Measurements from ENCODE around the gene GJC3.

GJC3 gene

DNA sequence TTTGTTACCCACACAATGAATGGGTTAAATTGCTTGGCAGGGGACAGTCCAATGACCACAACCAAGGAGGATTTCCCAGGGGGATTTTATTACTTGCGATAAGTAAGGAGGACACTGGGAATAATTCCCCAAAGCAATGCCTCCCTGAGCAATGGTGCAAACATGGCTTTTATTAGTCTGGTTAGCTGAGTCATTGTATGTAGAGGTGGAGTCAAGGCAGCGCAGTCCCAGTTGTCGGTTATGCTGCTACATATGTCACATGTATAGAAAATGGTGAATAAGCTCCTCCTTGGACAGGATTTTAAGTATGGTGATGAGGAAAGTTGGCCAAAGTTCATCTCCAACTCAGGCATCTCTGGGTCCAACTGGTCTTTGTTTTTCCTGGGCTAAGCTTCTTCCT is 6.2 kb downstream of the GJC3 start:
- no peak for TF ChIP-seq OSR1 (CRISPR knock-in tag; IDR thresholded peaks at IDR 0.05)
- TF ChIP-seq, protein P1, sequence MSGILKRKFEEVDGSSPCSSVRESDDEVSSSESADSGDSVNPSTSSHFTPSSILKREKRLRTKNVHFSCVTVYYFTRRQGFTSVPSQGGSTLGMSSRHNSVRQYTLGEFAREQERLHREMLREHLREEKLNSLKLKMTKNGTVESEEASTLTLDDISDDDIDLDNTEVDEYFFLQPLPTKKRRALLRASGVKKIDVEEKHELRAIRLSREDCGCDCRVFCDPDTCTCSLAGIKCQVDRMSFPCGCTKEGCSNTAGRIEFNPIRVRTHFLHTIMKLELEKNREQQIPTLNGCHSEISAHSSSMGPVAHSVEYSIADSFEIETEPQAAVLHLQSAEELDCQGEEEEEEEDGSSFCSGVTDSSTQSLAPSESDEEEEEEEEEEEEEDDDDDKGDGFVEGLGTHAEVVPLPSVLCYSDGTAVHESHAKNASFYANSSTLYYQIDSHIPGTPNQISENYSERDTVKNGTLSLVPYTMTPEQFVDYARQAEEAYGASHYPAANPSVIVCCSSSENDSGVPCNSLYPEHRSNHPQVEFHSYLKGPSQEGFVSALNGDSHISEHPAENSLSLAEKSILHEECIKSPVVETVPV (CRISPR knock-in tag; IDR thresholded peaks at IDR 0.05) = no peak
- no peak for TF ChIP-seq CSDC2 (CRISPR knock-in tag; IDR thresholded peaks at IDR 0.05)
- TF ChIP-seq ESRRG (CRISPR knock-in tag; IDR thresholded peaks at IDR 0.05) = no peak
- no peak for TF ChIP-seq ARNTL (CRISPR knock-in tag; IDR thresholded peaks at IDR 0.05; ENCODE audit: borderline replicate concordance, low read depth)
- TF ChIP-seq BACH2 (CRISPR knock-in tag; IDR thresholded peaks at IDR 0.05; ENCODE audit: borderline replicate concordance) = no peak
- TF ChIP-seq TCF4 (CRISPR knock-in tag; IDR thresholded peaks at IDR 0.05; ENCODE audit: borderline replicate concordance) = no peak
- TF ChIP-seq ZFP30 (CRISPR knock-in tag; IDR thresholded peaks at IDR 0.05) = no peak
- TF ChIP-seq, protein P2, sequence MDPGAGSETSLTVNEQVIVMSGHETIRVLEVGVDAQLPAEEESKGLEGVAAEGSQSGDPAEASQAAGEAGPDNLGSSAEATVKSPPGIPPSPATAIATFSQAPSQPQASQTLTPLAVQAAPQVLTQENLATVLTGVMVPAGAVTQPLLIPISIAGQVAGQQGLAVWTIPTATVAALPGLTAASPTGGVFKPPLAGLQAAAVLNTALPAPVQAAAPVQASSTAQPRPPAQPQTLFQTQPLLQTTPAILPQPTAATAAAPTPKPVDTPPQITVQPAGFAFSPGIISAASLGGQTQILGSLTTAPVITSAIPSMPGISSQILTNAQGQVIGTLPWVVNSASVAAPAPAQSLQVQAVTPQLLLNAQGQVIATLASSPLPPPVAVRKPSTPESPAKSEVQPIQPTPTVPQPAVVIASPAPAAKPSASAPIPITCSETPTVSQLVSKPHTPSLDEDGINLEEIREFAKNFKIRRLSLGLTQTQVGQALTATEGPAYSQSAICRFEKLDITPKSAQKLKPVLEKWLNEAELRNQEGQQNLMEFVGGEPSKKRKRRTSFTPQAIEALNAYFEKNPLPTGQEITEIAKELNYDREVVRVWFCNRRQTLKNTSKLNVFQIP (CRISPR knock-in tag; IDR thresholded peaks at IDR 0.05; ENCODE audit: borderline replicate concordance, low read depth) = no peak
- TF ChIP-seq RARB (CRISPR knock-in tag; IDR thresholded peaks at IDR 0.05) = no peak
- no peak for TF ChIP-seq PPARA (CRISPR knock-in tag; IDR thresholded peaks at IDR 0.05; ENCODE audit: borderline replicate concordance)
- no peak for TF ChIP-seq ZFP3 (CRISPR knock-in tag; IDR thresholded peaks at IDR 0.05)
- no peak for TF ChIP-seq ISL1 (CRISPR knock-in tag; IDR thresholded peaks at IDR 0.05)
- no peak for TF ChIP-seq GLIS3 (CRISPR knock-in tag; IDR thresholded peaks at IDR 0.05)
- TF ChIP-seq ZNF565 (CRISPR knock-in tag; conservative IDR thresholded peaks at IDR 0.05; ENCODE audit: low read depth) = no peak
- TF ChIP-seq, protein P3, sequence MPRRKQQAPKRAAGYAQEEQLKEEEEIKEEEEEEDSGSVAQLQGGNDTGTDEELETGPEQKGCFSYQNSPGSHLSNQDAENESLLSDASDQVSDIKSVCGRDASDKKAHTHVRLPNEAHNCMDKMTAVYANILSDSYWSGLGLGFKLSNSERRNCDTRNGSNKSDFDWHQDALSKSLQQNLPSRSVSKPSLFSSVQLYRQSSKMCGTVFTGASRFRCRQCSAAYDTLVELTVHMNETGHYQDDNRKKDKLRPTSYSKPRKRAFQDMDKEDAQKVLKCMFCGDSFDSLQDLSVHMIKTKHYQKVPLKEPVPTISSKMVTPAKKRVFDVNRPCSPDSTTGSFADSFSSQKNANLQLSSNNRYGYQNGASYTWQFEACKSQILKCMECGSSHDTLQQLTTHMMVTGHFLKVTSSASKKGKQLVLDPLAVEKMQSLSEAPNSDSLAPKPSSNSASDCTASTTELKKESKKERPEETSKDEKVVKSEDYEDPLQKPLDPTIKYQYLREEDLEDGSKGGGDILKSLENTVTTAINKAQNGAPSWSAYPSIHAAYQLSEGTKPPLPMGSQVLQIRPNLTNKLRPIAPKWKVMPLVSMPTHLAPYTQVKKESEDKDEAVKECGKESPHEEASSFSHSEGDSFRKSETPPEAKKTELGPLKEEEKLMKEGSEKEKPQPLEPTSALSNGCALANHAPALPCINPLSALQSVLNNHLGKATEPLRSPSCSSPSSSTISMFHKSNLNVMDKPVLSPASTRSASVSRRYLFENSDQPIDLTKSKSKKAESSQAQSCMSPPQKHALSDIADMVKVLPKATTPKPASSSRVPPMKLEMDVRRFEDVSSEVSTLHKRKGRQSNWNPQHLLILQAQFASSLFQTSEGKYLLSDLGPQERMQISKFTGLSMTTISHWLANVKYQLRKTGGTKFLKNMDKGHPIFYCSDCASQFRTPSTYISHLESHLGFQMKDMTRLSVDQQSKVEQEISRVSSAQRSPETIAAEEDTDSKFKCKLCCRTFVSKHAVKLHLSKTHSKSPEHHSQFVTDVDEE (CRISPR knock-in tag; IDR thresholded peaks at IDR 0.05) = no peak
- no peak for TF ChIP-seq SNAI2 (CRISPR knock-in tag; IDR thresholded peaks at IDR 0.05)
- no peak for ATAC-seq

DNA sequence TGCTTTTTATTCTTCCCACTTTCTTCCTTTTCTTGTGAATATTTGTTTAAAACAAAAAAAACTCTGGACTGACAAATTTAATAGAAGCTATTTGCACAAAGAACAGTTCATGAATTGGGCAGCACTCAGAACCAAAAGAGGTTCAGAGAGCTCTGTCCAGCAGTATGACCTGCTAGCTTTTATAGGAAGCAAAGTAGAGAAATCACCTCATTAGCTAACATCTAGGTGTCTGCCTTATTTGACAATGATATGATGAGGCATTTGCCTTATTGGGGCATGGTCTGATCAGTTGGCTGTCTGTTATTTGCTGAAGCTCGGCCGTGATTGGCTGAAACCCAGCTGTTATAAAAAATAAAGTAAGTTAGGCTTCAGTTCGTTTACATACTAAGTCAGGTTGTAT is 9.3 kb downstream of the GJC3 start:
- TF ChIP-seq, protein P2 (CRISPR knock-in tag; IDR thresholded peaks at IDR 0.05; ENCODE audit: borderline replicate concordance, low read depth) = no peak
- no peak for TF ChIP-seq ZC3H10 (CRISPR knock-in tag; IDR thresholded peaks at IDR 0.05)
- no peak for TF ChIP-seq ARNTL (CRISPR knock-in tag; IDR thresholded peaks at IDR 0.05; ENCODE audit: borderline replicate concordance, low read depth)
- no peak for TF ChIP-seq ZNF70 (CRISPR knock-in tag; IDR thresholded peaks at IDR 0.05)
- TF ChIP-seq, protein P1 (CRISPR knock-in tag; IDR thresholded peaks at IDR 0.05) = no peak
- TF ChIP-seq ISL1 (CRISPR knock-in tag; IDR thresholded peaks at IDR 0.05) = no peak
- no peak for TF ChIP-seq ZNF565 (CRISPR knock-in tag; conservative IDR thresholded peaks at IDR 0.05; ENCODE audit: low read depth)
- no peak for TF ChIP-seq CSDC2 (CRISPR knock-in tag; IDR thresholded peaks at IDR 0.05)

DNA sequence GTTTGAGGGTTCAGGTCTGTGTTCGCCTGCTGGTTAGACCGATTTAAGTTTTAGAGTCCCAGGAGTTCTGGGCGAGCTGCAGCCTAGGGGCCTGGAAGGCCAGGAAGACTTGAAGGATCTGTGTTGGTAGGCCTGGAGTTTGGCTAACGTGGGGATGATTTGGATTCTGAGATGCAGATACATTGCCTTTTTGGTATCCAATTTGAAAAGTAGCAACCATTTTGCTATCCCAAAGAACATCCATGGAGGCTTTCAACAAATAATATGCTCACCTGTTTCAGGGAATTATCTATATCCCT is 9.7 kb downstream of the GJC3 start:
- no peak for ATAC-seq
- TF ChIP-seq PPARA (CRISPR knock-in tag; IDR thresholded peaks at IDR 0.05; ENCODE audit: borderline replicate concordance) = no peak
- TF ChIP-seq, protein P4, sequence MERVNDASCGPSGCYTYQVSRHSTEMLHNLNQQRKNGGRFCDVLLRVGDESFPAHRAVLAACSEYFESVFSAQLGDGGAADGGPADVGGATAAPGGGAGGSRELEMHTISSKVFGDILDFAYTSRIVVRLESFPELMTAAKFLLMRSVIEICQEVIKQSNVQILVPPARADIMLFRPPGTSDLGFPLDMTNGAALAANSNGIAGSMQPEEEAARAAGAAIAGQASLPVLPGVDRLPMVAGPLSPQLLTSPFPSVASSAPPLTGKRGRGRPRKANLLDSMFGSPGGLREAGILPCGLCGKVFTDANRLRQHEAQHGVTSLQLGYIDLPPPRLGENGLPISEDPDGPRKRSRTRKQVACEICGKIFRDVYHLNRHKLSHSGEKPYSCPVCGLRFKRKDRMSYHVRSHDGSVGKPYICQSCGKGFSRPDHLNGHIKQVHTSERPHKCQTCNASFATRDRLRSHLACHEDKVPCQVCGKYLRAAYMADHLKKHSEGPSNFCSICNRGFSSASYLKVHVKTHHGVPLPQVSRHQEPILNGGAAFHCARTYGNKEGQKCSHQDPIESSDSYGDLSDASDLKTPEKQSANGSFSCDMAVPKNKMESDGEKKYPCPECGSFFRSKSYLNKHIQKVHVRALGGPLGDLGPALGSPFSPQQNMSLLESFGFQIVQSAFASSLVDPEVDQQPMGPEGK (CRISPR knock-in tag; IDR thresholded peaks at IDR 0.05; ENCODE audit: borderline replicate concordance) = no peak
- no peak for TF ChIP-seq ZNF565 (CRISPR knock-in tag; conservative IDR thresholded peaks at IDR 0.05; ENCODE audit: low read depth)
- no peak for TF ChIP-seq ZNF70 (CRISPR knock-in tag; IDR thresholded peaks at IDR 0.05)
- TF ChIP-seq ZFP30 (CRISPR knock-in tag; IDR thresholded peaks at IDR 0.05) = no peak

More for the DNA sequence above, 9.3 kb downstream of the GJC3 start:
- no peak for ATAC-seq

Data from SK-N-SH treated with all-trans-retinoic acid at 6 μM for 48 hours (cell line).